WTC11 (cell line): ENCODE data around the gene DDI2.

Source experiments
- CREM ChIP-seq: sonication (generic); formaldehyde crosslinking; IDR thresholded peaks from 2 replicates; pipeline ENCODE4 v1.8.1; 2022; ENCODE audit warnings: mild to moderate bottlenecking, missing genetic modification reagents, moderate library complexity
- NFYB ChIP-seq: sonication (generic); formaldehyde crosslinking; conservative IDR thresholded peaks from 2 replicates; pipeline ENCODE4 v1.8.0; 2022; ENCODE audit warnings: low read depth, missing genetic modification reagents
- TF ChIP-seq, protein P1 (sequence below): fragments of 200-600 bp; IDR thresholded peaks from 2 replicates; pipeline ENCODE4 v1.8.0; 2022; ENCODE audit warnings: antibody characterized with exemption
- TF ChIP-seq, protein P2 (sequence below): sonication (generic); formaldehyde crosslinking; IDR thresholded peaks from 2 replicates; pipeline ENCODE4 v1.8.1; 2022; ENCODE audit warnings: low read depth, missing genetic modification reagents, borderline replicate concordance
- TF ChIP-seq, protein P3 (sequence below): sonication (generic); formaldehyde crosslinking; IDR thresholded peaks from 2 replicates; pipeline ENCODE4 v1.8.1; 2023; ENCODE audit warnings: mild to moderate bottlenecking, missing genetic modification reagents, moderate library complexity
- TF ChIP-seq, protein P4 (sequence below): sonication (generic); formaldehyde crosslinking; IDR thresholded peaks from 2 replicates; pipeline ENCODE4 v1.8.1; 2023; ENCODE audit warnings: mild to moderate bottlenecking, missing genetic modification reagents, borderline replicate concordance
- TF ChIP-seq, protein P5 (sequence below): sonication (generic); formaldehyde crosslinking; IDR thresholded peaks from 2 replicates; pipeline ENCODE4 v1.8.0; 2022; ENCODE audit warnings: mild to moderate bottlenecking, missing genetic modification reagents

DNA sequence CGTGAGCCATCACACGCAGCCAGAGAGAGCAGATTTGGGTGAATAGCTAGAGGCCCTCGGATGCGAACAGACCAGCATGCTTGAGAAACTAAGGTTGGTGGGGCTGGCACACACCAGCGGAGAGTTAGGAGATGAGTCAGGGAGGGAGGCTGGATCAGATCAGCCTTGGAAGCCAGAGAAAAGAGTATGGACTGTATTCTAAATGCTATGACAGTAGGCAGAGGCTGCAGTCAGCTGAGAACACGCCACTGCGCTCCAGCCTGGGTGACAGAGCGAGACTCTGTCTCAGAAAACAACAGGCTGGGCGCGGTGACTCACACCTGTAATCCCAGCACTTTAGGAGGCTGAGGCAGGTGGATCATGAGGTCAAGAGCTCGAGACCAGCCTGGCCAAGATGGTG is 62.9 kb downstream of the DDI2 start:
- TF ChIP-seq, protein P1, sequence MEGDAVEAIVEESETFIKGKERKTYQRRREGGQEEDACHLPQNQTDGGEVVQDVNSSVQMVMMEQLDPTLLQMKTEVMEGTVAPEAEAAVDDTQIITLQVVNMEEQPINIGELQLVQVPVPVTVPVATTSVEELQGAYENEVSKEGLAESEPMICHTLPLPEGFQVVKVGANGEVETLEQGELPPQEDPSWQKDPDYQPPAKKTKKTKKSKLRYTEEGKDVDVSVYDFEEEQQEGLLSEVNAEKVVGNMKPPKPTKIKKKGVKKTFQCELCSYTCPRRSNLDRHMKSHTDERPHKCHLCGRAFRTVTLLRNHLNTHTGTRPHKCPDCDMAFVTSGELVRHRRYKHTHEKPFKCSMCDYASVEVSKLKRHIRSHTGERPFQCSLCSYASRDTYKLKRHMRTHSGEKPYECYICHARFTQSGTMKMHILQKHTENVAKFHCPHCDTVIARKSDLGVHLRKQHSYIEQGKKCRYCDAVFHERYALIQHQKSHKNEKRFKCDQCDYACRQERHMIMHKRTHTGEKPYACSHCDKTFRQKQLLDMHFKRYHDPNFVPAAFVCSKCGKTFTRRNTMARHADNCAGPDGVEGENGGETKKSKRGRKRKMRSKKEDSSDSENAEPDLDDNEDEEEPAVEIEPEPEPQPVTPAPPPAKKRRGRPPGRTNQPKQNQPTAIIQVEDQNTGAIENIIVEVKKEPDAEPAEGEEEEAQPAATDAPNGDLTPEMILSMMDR = no peak
- TF ChIP-seq, protein P2, sequence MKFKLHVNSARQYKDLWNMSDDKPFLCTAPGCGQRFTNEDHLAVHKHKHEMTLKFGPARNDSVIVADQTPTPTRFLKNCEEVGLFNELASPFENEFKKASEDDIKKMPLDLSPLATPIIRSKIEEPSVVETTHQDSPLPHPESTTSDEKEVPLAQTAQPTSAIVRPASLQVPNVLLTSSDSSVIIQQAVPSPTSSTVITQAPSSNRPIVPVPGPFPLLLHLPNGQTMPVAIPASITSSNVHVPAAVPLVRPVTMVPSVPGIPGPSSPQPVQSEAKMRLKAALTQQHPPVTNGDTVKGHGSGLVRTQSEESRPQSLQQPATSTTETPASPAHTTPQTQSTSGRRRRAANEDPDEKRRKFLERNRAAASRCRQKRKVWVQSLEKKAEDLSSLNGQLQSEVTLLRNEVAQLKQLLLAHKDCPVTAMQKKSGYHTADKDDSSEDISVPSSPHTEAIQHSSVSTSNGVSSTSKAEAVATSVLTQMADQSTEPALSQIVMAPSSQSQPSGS (CRISPR knock-in tag) = no peak
- TF ChIP-seq NFYB (CRISPR knock-in tag) = no peak
- TF ChIP-seq, protein P3, sequence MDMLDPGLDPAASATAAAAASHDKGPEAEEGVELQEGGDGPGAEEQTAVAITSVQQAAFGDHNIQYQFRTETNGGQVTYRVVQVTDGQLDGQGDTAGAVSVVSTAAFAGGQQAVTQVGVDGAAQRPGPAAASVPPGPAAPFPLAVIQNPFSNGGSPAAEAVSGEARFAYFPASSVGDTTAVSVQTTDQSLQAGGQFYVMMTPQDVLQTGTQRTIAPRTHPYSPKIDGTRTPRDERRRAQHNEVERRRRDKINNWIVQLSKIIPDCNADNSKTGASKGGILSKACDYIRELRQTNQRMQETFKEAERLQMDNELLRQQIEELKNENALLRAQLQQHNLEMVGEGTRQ (CRISPR knock-in tag) = no peak
- TF ChIP-seq, protein P4, sequence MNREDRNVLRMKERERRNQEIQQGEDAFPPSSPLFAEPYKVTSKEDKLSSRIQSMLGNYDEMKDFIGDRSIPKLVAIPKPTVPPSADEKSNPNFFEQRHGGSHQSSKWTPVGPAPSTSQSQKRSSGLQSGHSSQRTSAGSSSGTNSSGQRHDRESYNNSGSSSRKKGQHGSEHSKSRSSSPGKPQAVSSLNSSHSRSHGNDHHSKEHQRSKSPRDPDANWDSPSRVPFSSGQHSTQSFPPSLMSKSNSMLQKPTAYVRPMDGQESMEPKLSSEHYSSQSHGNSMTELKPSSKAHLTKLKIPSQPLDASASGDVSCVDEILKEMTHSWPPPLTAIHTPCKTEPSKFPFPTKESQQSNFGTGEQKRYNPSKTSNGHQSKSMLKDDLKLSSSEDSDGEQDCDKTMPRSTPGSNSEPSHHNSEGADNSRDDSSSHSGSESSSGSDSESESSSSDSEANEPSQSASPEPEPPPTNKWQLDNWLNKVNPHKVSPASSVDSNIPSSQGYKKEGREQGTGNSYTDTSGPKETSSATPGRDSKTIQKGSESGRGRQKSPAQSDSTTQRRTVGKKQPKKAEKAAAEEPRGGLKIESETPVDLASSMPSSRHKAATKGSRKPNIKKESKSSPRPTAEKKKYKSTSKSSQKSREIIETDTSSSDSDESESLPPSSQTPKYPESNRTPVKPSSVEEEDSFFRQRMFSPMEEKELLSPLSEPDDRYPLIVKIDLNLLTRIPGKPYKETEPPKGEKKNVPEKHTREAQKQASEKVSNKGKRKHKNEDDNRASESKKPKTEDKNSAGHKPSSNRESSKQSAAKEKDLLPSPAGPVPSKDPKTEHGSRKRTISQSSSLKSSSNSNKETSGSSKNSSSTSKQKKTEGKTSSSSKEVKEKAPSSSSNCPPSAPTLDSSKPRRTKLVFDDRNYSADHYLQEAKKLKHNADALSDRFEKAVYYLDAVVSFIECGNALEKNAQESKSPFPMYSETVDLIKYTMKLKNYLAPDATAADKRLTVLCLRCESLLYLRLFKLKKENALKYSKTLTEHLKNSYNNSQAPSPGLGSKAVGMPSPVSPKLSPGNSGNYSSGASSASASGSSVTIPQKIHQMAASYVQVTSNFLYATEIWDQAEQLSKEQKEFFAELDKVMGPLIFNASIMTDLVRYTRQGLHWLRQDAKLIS = no peak
- no peak for TF ChIP-seq CREM
- TF ChIP-seq, protein P5, sequence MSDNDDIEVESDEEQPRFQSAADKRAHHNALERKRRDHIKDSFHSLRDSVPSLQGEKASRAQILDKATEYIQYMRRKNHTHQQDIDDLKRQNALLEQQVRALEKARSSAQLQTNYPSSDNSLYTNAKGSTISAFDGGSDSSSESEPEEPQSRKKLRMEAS (CRISPR knock-in tag) = no peak
